Small intestine (tissue), 7 donors: ENCODE results near the gene NAP1L1. TPM values are rescaled to one million over a fixed set of nuclear protein-coding genes. Genes with fewer than 3 reads are reported as not detected.
A peak's percentile ranks its signal among the peaks of the same experiment; 100 is the strongest.

Experiments used
- DNase-seq, 2 donors: peaks; one replicate each; pipeline versions ENCODE4 v3.0.0 to v3.0.0-alpha.2; 2013
- FAIRE-seq: peaks from 2 replicates; lab custom pipeline; 2012; peaks lifted over from hg19 to GRCh38; lab: Jason Lieb, UNC
- H3K27ac ChIP-seq, 3 donors: one replicate each; pipeline ENCODE4 v1.5.1; 2013; ENCODE audit warnings: low read length in 2 of 3, mild to moderate bottlenecking in 2 of 3, control low read depth in 1 of 3, inconsistent platforms in 1 of 3, low read depth in 1 of 3, moderate library complexity in 1 of 3
- H3K27me3 ChIP-seq, 3 donors: one replicate each; pipeline ENCODE4 v1.6.1; 2013; ENCODE audit warnings: low read length in 3 of 3, inconsistent platforms in 1 of 3; ENCODE audit not compliant: control insufficient read depth in 3 of 3, insufficient read depth in 3 of 3
- H3K36me3 ChIP-seq, 3 donors: one replicate each; pipeline ENCODE4 v1.6.1; 2013; ENCODE audit warnings: low read length in 3 of 3, inconsistent platforms in 1 of 3, low read depth in 1 of 3, mild to moderate bottlenecking in 1 of 3, moderate library complexity in 1 of 3; ENCODE audit not compliant: control insufficient read depth in 3 of 3, insufficient read depth in 2 of 3
- H3K4me1 ChIP-seq, 3 donors: one replicate each; pipeline ENCODE4 v1.6.1; 2013; ENCODE audit warnings: low read length in 2 of 3, inconsistent platforms in 1 of 3, low read depth in 1 of 3, mild to moderate bottlenecking in 1 of 3, moderate library complexity in 1 of 3; ENCODE audit not compliant: control insufficient read depth in 3 of 3, insufficient read depth in 2 of 3
- H3K4me3 ChIP-seq, 3 donors: one replicate each; pipeline ENCODE4 v1.5.1; 2013; ENCODE audit warnings: low read length in 3 of 3, control low read depth in 1 of 3, inconsistent platforms in 1 of 3, low read depth in 1 of 3, mild to moderate bottlenecking in 1 of 3, moderate library complexity in 1 of 3
- H3K9me3 ChIP-seq, 2 donors: one replicate each; pipeline ENCODE4 v1.6.1; 2013; ENCODE audit warnings: low read depth in 1 of 2, low read length in 1 of 2; ENCODE audit not compliant: control insufficient read depth in 2 of 2, insufficient read depth in 1 of 2
- WGBS, 3 donors: extraction: QIAGEN DNeasy Blood & Tissue Kit; methylation state at CpG; one replicate each; pipeline ENCODE4 v1.1.7; 2013; 5-methylcytosine and 5-hydroxymethylcytosine counted together
- polyA plus RNA-seq, 4 donors: library from polyadenylated mRNA; stranded (reverse) in 3 of 4; unstranded in 1 of 4; fragments of 200-250 nt in 3 of 4; fragments of 120-200 nt in 1 of 4; gene quantifications; one replicate each; pipeline versions ENCODE4 v1.2.1 to v1.2.3, GENCODE V29; 2013
- donor health status: healthy with polysubstance abuse.
- donor health status: control.
- donor health status: control.
- donor health status: Bipolar disorder and iron deficiency.
- donor health status: healthy.

NAP1L1 gene
- polyA plus RNA-seq, 4 donors, result 13.0 to 292 (median 123) TPM

DNA sequence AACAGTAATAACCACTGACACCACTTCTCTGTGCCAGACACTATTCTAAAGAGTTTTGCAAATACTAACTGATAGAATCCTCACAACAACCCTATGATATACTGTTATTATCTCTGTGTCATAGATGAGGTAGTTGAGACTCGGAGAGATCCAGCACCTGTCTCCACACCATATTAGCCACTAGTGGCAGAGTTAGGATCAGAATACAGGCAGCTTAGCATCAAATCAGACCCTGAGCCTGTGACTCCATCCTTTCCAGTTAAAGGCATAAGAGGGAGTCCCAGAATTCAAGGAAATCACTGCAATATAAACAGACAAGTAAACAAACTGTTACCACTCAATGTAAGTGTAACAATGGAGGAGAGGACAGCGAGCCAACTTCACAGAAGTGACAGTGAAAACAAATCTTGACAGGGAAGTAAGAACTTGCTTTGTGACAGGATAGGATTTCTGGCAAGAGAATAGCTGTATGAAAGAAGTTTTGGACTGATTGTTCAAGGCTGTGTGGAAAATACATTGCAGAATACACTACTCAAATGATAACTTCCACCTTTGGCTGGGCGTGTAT lies 11.7 kb upstream of the NAP1L1 start:
- 63 to 73% (median 63%) methylated on average over 3 of the region's 3 CpGs for WGBS, 3 donors
- no peaks in the 10 kb centered on the region for H3K36me3 ChIP-seq

GRCh38 chr12:76094754-76095153 lies 10.3 kb upstream of the NAP1L1 start:
- FAIRE-seq (no peak), DNase-seq (no peak)
- no peaks in the 10 kb centered on the region for H3K36me3 ChIP-seq
- H3K27me3 ChIP-seq, result peaks cover 0 to 3% (median 0%) of the 10 kb centered on the region in 3 donors
- H3K9me3 ChIP-seq, result no peaks in the 10 kb centered on the region
- H3K4me3 ChIP-seq, result no peak overlapping the region
- no peaks in the 10 kb centered on the region for H3K4me1 ChIP-seq
- no peak overlapping the region for H3K27ac ChIP-seq
- 89 to 96% (median 93%) methylated on average over 3 of the region's 3 CpGs for WGBS, 3 donors

More for the DNA sequence above, 11.7 kb upstream of the NAP1L1 start:
- DNase-seq (no peak), FAIRE-seq (no peak)
- Histone ChIP-seq H3K27me3 (peaks cover 0 to 3% (median under 1%) of the 10 kb centered on the region in 3 donors), H3K27ac (no peak overlapping the region), H3K4me3 (no peak overlapping the region), H3K9me3 (no peaks in the 10 kb centered on the region), H3K4me1 (no peaks in the 10 kb centered on the region)

DNA sequence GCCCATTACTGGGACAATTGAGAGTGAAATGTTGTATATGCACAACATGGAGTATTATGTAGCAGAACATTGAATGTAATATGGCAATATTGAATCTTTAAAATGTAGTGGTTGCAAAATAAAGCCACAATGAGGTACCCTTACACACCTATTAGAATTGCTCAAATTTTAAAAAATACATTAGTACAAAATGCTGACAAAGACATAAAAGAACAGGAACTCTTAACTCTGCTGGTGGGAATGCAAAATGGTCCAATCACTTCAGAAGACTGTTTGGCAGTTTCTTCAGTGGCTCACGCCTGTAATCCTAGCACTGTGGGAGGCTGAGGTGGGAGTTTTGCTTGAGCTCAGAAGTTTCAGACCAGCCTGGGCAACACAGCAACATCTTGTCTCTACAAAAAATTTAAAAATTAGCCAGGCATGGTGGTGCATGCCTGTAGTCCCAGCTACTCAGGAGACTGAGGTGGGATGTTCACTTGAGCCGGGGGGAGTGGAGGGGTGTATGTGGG lies 6.8 kb upstream of the NAP1L1 start:
- no peaks in the 10 kb centered on the region for H3K4me1 ChIP-seq
- no peaks in the 10 kb centered on the region for H3K9me3 ChIP-seq
- no peaks in the 10 kb centered on the region for H3K36me3 ChIP-seq
- 73 to 77% (median 74%) methylated on average over 2 of the region's 2 CpGs for WGBS, 3 donors
- peaks cover 0 to 3% (median 0%) of the 10 kb centered on the region in 3 donors for H3K27me3 ChIP-seq
- DNase-seq (no peak), FAIRE-seq (no peak)
- no peak overlapping the region for H3K27ac ChIP-seq
- no peak overlapping the region for H3K4me3 ChIP-seq

DNA sequence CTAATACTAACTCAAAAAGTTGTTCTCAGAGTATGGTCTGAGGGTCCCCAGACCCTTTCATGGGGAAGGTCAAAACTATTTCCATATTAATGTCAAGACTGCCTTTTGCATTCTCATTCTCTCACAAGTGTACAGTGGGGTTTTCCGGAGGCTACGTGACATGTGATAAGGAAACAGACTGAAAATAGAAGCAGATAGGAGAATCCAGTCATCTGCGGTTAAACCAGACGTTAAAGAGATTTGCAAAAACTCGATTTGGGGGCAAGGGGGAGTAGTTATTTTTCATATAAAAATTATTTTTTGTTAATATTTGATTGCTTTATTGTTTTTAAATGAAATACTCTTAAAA lies 1.0 kb upstream of the NAP1L1 start:
- H3K36me3 ChIP-seq, result no peaks in the 10 kb centered on the region
- peaks cover 0 to 12% (median 2%) of the 10 kb centered on the region in 3 donors for H3K4me1 ChIP-seq
- 5 to 8% (median 6%) methylated on average over 5 of the region's 5 CpGs for WGBS, 3 donors
- peak overlapping the region in 1 of 3 donors; percentile 84 for H3K4me3 ChIP-seq
- no peaks in the 10 kb centered on the region for H3K27me3 ChIP-seq
- FAIRE-seq (no peak), DNase-seq (no peak)
- H3K9me3 ChIP-seq, result no peaks in the 10 kb centered on the region
- peak overlapping the region; percentile 2 to 97 (median 96) for H3K27ac ChIP-seq

GRCh38 chr12:76084863-76085519 lies 506 bp upstream of the NAP1L1 start:
- Histone ChIP-seq H3K4me1 (peaks cover 0 to 12% (median 2%) of the 10 kb centered on the region in 3 donors), H3K27me3 (no peaks in the 10 kb centered on the region), H3K4me3 (peak overlapping the region; percentile 36 to 84 (median 64)), H3K36me3 (no peaks in the 10 kb centered on the region), H3K9me3 (no peaks in the 10 kb centered on the region), H3K27ac (peak overlapping the region; percentile 2 to 97 (median 96))
- DNase-seq (peak in 1 of 2 donors; percentile 91), FAIRE-seq (no peak)
- WGBS, 3 donors, result 0 to 1% (median 0%) methylated on average over 40 to 44 of the region's 44 CpGs

DNA sequence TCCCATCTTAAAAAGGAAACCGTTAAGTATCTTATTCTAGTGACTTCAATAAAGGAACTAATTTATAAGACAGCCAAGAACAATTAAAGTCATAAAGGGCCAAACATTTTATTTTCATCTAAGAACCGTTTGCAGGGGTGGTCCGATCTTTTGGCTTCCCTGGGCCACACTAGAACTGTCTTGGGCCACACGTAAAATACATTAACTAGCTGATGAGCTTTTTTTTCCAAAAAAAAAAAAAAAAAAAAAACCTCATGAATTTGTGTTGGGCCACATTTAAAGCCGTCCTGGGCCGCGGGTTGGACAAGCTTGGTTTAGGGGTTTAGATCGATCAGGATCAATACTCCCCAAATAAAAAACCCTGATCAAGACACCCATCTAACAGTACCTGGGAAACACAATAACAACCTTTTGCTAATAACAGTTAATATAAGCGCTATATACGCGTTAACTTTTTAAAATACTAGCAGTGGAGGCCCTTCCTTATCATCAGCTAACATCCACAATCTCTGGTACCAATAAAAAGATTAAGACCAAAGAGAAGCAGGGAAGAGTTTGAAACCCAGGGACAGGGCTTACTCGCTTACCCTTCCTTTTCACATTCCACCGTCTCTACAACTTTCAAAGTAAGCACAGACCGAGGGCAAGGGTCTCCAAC lies 1.1 kb downstream of the NAP1L1 start:
- no peak for FAIRE-seq
- no peak for DNase-seq
- H3K4me1 ChIP-seq, result peaks cover 0 to 12% (median 2%) of the 10 kb centered on the region in 3 donors
- H3K9me3 ChIP-seq, result peaks cover 0 to 7% of the 10 kb centered on the region in 2 donors
- no peaks in the 10 kb centered on the region for H3K27me3 ChIP-seq
- WGBS, 3 donors, result 6 to 10% (median 9%) methylated on average over 14 of the region's 14 CpGs
- peak overlapping the region in 2 of 3 donors; percentile 96 to 97 for H3K27ac ChIP-seq
- peaks cover 0 to 7% (median 0%) of the 10 kb centered on the region in 3 donors for H3K36me3 ChIP-seq
- H3K4me3 ChIP-seq, result peak overlapping the region; percentile 64 to 84 (median 77)

- Histone ChIP-seq H3K4me1 (peaks cover 0 to 12% (median 2%) of the 10 kb centered on the region in 3 donors), H3K36me3 (peaks cover 0 to 7% (median 0%) of the 10 kb centered on the region in 3 donors)
- no peak for FAIRE-seq
Measured at GRCh38 chr12:76081909-76082308, 2.6 kb downstream of the NAP1L1 start.

DNA sequence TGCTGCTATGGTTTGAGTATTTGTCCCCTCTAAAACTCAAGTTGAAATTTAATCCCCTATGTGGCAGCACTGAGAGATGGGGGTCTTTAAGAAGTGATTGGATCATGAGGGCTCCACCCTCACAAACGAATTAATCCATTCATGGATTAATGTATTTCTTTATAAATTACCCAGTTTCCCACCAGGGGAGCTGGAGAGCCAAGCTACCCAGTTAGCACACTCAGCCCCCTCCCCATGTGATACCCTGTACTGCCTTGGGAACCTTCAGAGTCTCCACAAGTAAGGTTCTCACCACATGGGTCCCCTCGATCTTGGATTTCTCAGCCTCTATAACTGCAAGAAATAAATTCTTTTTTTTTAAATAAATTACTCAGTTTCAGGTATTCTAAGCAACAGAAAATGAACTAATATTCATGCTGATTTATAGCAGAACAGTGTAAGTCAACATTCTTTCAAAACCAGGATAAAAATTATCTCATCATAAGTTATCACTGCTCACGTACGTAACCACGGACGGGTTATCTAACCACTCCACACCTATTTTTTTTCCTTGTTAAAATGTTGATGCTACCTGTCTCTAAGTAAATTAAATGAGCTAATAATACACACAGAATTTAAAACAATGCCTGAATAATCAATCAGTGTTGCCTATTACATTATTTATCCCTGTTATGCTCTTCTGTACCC lies 3.6 kb downstream of the NAP1L1 start:
- Histone ChIP-seq H3K9me3 (peaks cover 0 to 11% of the 10 kb centered on the region in 2 donors), H3K4me3 (no peak overlapping the region), H3K36me3 (peaks cover 0 to 7% (median 0%) of the 10 kb centered on the region in 3 donors), H3K27me3 (no peaks in the 10 kb centered on the region), H3K4me1 (peaks cover 0 to 12% (median 2%) of the 10 kb centered on the region in 3 donors), H3K27ac (no peak overlapping the region)
- DNase-seq (no peak), FAIRE-seq (no peak)
- WGBS, 3 donors, result 72 to 77% (median 72%) methylated on average over 6 of the region's 6 CpGs

More at GRCh38 chr12:76081909-76082308, 2.6 kb downstream of the NAP1L1 start:
- H3K27me3 ChIP-seq, result no peaks in the 10 kb centered on the region
- H3K27ac ChIP-seq, result no peak overlapping the region
- peaks cover 0 to 11% of the 10 kb centered on the region in 2 donors for H3K9me3 ChIP-seq
- no peak for DNase-seq
- H3K4me3 ChIP-seq, result no peak overlapping the region
